ENCODE data around the gene RBMS1.

DNA sequence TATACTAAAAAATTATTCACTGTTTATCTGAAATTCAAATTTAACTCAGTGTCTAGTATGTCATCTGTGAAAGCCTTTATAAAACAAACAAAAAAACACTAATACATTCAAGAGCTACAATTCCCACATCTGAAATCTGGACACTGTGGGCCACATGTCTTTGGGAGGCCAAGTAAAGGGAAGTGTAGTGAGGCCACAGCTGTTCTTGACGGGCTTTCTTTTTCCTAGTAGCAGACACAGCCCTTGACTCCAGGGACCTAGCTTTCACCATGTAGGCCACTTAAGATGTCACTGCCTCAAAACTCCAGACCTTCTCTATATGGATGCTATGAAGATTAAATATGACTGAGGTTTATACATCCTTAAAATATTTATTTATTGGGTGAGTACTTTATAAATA, 91.1 kb downstream of the RBMS1 start:
- TF ChIP-seq EZH2phosphoT487 (IDR thresholded peaks at IDR 0.05; ENCODE audit: borderline replicate concordance) (no peak), CTCF (conservative IDR thresholded peaks at IDR 0.05; ENCODE audit: low read length) (no peak)
